ENCODE data around the gene KRT6C. TPM values are rescaled to one million over a fixed set of nuclear protein-coding genes. Genes with fewer than 3 reads are reported as not detected.
"Not testable (repeated sequence)": the region's sequence is repeated elsewhere in the genome, so short reads cannot be mapped to it uniquely, and the experiment has no call there.

The KRT6C gene
- total RNA-seq, 2 experiments from 2014 or later, result not detected

GRCh38 chr12:52508211-52508610 lies 34.6 kb upstream of the KRT6C start:
- Mint-ChIP-seq H3K36me3 (ENCODE audit: low read depth) (no peaks in the 10 kb centered on the region), H3K27ac (no peak overlapping the region), H3K9me3 (peaks cover 6% of the 10 kb centered on the region), H3K27me3 (peaks cover 30% of the 10 kb centered on the region), H3K4me1 (ENCODE audit: low read depth) (no peaks in the 10 kb centered on the region), H3K4me3 (no peak overlapping the region)
- ATAC-seq (no peak), DNase-seq (no peak)
- intact Hi-C loops (cut with micrococcal nuclease), result no loop called here
- no peak for TF ChIP-seq CTCF (IDR thresholded peaks at IDR 0.05)
- ChIA-PET CTCF (interaction anchor here (0.6 to 1.2 kb wide), 5 partner anchors 24 to 372 kb away, joined by 3 read pairs; no protein-coding TSS in a partner anchor), POLR2A (no interaction called here)

- intact Hi-C loops (cut with micrococcal nuclease), result no loop called here
- TF ChIP-seq CTCF (IDR thresholded peaks at IDR 0.05), result peak; percentile 57
- H3K27ac Mint-ChIP-seq, result no peak overlapping the region
- no peak for DNase-seq
- ChIA-PET CTCF (interaction anchor here (0.6 to 1.4 kb wide), 9 partner anchors 23 to 474 kb away, joined by 3 to 4 read pairs (median 3); no protein-coding TSS in a partner anchor), POLR2A (no interaction called here)
- H3K36me3 Mint-ChIP-seq (ENCODE audit: low read depth), result no peaks in the 10 kb centered on the region
- ATAC-seq, result peak; percentile 37
- no peaks in the 10 kb centered on the region for H3K4me1 Mint-ChIP-seq (ENCODE audit: low read depth)
- H3K9me3 Mint-ChIP-seq, result peaks cover 6% of the 10 kb centered on the region
- no peak overlapping the region for H3K4me3 Mint-ChIP-seq
- peaks cover 31% of the 10 kb centered on the region for H3K27me3 Mint-ChIP-seq
Measured at GRCh38 chr12:52506858-52507715, 33.5 kb upstream of the KRT6C start.

GRCh38 chr12:52502877-52503276 lies 29.3 kb upstream of the KRT6C start:
- Mint-ChIP-seq H3K27ac (no peak overlapping the region), H3K4me3 (no peak overlapping the region), H3K9me3 (no peaks in the 10 kb centered on the region), H3K36me3 (ENCODE audit: low read depth) (no peaks in the 10 kb centered on the region), H3K4me1 (ENCODE audit: low read depth) (no peaks in the 10 kb centered on the region), H3K27me3 (peaks cover 26% of the 10 kb centered on the region)
- ChIA-PET CTCF (no interaction called here), POLR2A (interaction anchor here (0.7 kb wide), 1 partner anchor 355 kb away, joined by 3 read pairs; no protein-coding TSS in a partner anchor)
- ATAC-seq (no peak), DNase-seq (no peak)
- intact Hi-C loops (cut with micrococcal nuclease), result no loop called here
- TF ChIP-seq CTCF (IDR thresholded peaks at IDR 0.05), result no peak

- Mint-ChIP-seq H3K4me3 (no peak overlapping the region), H3K27me3 (peaks cover 20% of the 10 kb centered on the region), H3K9me3 (no peaks in the 10 kb centered on the region), H3K27ac (no peak overlapping the region), H3K4me1 (ENCODE audit: low read depth) (no peaks in the 10 kb centered on the region), H3K36me3 (ENCODE audit: low read depth) (no peaks in the 10 kb centered on the region)
- CTCF ChIA-PET, result no interaction called here
- intact Hi-C loops (cut with micrococcal nuclease), result no loop called here
- DNase-seq (no peak), ATAC-seq (no peak)
- POLR2A ChIA-PET, result no interaction called here
- no peak for TF ChIP-seq CTCF (IDR thresholded peaks at IDR 0.05)
Measured at GRCh38 chr12:52501490-52501889, 27.9 kb upstream of the KRT6C start.

GRCh38 chr12:52500574-52500973 lies 27.0 kb upstream of the KRT6C start:
- intact Hi-C loops (cut with micrococcal nuclease); ATAC-seq; H3K27ac Mint-ChIP-seq; H3K9me3 Mint-ChIP-seq; H3K4me1 Mint-ChIP-seq (ENCODE audit: low read depth); DNase-seq; H3K4me3 Mint-ChIP-seq; H3K36me3 Mint-ChIP-seq (ENCODE audit: low read depth); CTCF ChIA-PET; POLR2A ChIA-PET: not testable (repeated sequence)
- H3K27me3 Mint-ChIP-seq, result peaks cover 16% of the 10 kb centered on the region
